ENCODE results near the gene LDLRAD4.
A peak's percentile ranks its signal among the peaks of the same experiment; 100 is the strongest.

Gene LDLRAD4

GRCh38 chr18:13376298-13376840 is 157.8 kb downstream of the LDLRAD4 start:
- peak; percentile 57 for DNase-seq

- peak; percentile 77 for DNase-seq
Measured at GRCh38 chr18:13376841-13377351, 158.3 kb downstream of the LDLRAD4 start.

GRCh38 chr18:13377496-13377895 is 158.9 kb downstream of the LDLRAD4 start:
- peak; percentile 56 for DNase-seq

- peak; percentile 44 for DNase-seq
Measured at GRCh38 chr18:13378150-13378549, 159.6 kb downstream of the LDLRAD4 start.

GRCh38 chr18:13379062-13379865 is 160.7 kb downstream of the LDLRAD4 start:
- DNase-seq: no peak

GRCh38 chr18:13379930-13380690 is 161.6 kb downstream of the LDLRAD4 start:
- DNase-seq: no peak

- no peak for DNase-seq
Measured at GRCh38 chr18:13380691-13381070, 162.1 kb downstream of the LDLRAD4 start.

- no peak for DNase-seq
Measured at GRCh38 chr18:13381331-13381730, 162.8 kb downstream of the LDLRAD4 start.

- DNase-seq: no peak
Measured at GRCh38 chr18:13381944-13382365, 163.4 kb downstream of the LDLRAD4 start.

GRCh38 chr18:13382366-13382953 is 163.9 kb downstream of the LDLRAD4 start:
- no peak for DNase-seq

- no peak for DNase-seq
Measured at GRCh38 chr18:13382954-13383827, 164.6 kb downstream of the LDLRAD4 start.

- no peak for DNase-seq
Measured at GRCh38 chr18:13386891-13387801, 168.6 kb downstream of the LDLRAD4 start.

- no peak for DNase-seq
Measured at GRCh38 chr18:13387855-13388548, 169.4 kb downstream of the LDLRAD4 start.

GRCh38 chr18:13388586-13389490 is 170.3 kb downstream of the LDLRAD4 start:
- DNase-seq: no peak

- DNase-seq: no peak
Measured at GRCh38 chr18:13389491-13390131, 171.1 kb downstream of the LDLRAD4 start.

GRCh38 chr18:13390196-13390595 is 171.6 kb downstream of the LDLRAD4 start:
- no peak for DNase-seq

GRCh38 chr18:13390711-13391110 is 172.2 kb downstream of the LDLRAD4 start:
- DNase-seq: no peak

- no peak for DNase-seq
Measured at GRCh38 chr18:13392029-13392750, 173.6 kb downstream of the LDLRAD4 start.
